CMK (cell line): ENCODE results near the gene SCIMP.
"Not testable (repeated sequence)": the region's sequence is repeated elsewhere in the genome, so short reads cannot be mapped to it uniquely, and the experiment has no call there.

Source experiments
- DNase-seq: peaks from one replicate; pipeline ENCODE4 v3.0.0-alpha.2; 2010; ENCODE audit warnings: low read depth

SCIMP gene

GRCh38 chr17:5184288-5184687, 50.4 kb downstream of the SCIMP start:
- no peak for DNase-seq

GRCh38 chr17:5183410-5183793, 51.3 kb downstream of the SCIMP start:
- DNase-seq, result no peak

- DNase-seq, result no peak
Measured at GRCh38 chr17:5182597-5183409, 51.9 kb downstream of the SCIMP start.

GRCh38 chr17:5181509-5182305, 53.0 kb downstream of the SCIMP start:
- no peak for DNase-seq

GRCh38 chr17:5179003-5179402, 55.7 kb downstream of the SCIMP start:
- no peak for DNase-seq

- not testable (repeated sequence) for DNase-seq
Measured at GRCh38 chr17:5175027-5175426, 59.6 kb downstream of the SCIMP start.

- DNase-seq, result peak; percentile 11
Measured at GRCh38 chr17:5165791-5166564, 68.7 kb downstream of the SCIMP start.

- DNase-seq, result no peak
Measured at GRCh38 chr17:5164436-5164835, 70.2 kb downstream of the SCIMP start.

GRCh38 chr17:5161793-5162192, 72.9 kb downstream of the SCIMP start:
- not testable (repeated sequence) for DNase-seq

GRCh38 chr17:5160702-5161101, 74.0 kb downstream of the SCIMP start:
- DNase-seq, result not testable (repeated sequence)
